ENCODE data around the gene EIF4G2. TPM values are rescaled to one million over a fixed set of nuclear protein-coding genes. Genes with fewer than 3 reads are reported as not detected.

The EIF4G2 gene
- total RNA-seq, 1 donor from 2014 or later = 528 TPM

DNA sequence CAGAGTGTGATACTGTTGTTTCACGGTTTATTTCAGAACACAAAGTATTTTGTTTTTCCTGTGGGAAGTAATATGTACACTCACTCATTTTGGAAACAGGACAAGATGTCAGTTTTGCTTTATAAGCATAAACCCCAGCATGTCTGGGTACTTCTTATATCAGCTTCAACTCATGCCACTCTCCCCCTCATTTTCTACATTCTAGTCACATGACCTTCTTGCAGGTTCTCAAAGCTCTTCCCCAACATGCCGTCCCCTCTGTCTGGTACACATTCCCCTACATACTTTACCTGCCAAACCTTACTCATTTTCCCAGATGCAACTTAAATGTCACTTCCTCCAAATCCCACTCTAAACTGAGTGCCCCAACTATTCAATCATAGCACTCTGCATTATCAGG is 59.2 kb downstream of the EIF4G2 start:
- TF ChIP-seq CTCF (conservative IDR thresholded peaks at IDR 0.05; ENCODE audit: low read depth, low read length) = no peak
- DNase-seq (ENCODE audit: low read depth) = no peak
- no peak overlapping the region for H3K4me3 ChIP-seq (ENCODE audit: low read depth, low read length)

DNA sequence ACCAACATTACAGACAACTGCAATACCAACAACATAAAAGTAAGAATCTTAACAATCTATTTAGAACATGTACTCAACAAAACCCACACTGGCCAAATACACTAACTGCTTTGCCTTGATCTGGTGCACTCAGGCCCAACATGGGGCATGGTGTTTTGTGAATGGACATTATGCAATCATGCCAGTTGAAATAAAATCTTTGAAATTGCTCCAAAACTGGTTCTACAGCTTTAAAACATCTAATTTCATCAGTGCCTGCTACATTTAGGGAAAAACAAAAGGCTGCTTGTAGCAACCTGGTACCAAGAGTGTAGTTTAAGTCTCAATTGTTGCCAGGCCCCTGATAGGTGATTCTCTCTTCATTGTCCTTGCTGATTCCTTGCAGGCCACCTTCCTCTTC is 61.0 kb downstream of the EIF4G2 start:
- no peak overlapping the region for H3K4me3 ChIP-seq (ENCODE audit: low read depth, low read length)
- no peak for TF ChIP-seq CTCF (conservative IDR thresholded peaks at IDR 0.05; ENCODE audit: low read depth, low read length)
- DNase-seq (ENCODE audit: low read depth) = no peak

Other genes starting within 250 kb of the EIF4G2 start
- 0.35 TPM in 1 of 2 replicates, not detected in the other for gene LYVE1, start 240.3 kb downstream of the EIF4G2 start, total RNA-seq
- gene IRAG1, start 115.2 kb downstream of the EIF4G2 start, total RNA-seq = 0.07 TPM in 1 of 2 replicates, not detected in the other
- gene CTR9, start 57.7 kb downstream of the EIF4G2 start, total RNA-seq = 20.5 and 25.0 TPM in 2 replicates
- 17.5 and 19.8 TPM in 2 replicates for gene ZBED5, start 49.1 kb upstream of the EIF4G2 start, total RNA-seq

All from epithelial cell of proximal tubule (primary cell).